Measurements from ENCODE around the gene TMEM53.

TMEM53 gene

DNA sequence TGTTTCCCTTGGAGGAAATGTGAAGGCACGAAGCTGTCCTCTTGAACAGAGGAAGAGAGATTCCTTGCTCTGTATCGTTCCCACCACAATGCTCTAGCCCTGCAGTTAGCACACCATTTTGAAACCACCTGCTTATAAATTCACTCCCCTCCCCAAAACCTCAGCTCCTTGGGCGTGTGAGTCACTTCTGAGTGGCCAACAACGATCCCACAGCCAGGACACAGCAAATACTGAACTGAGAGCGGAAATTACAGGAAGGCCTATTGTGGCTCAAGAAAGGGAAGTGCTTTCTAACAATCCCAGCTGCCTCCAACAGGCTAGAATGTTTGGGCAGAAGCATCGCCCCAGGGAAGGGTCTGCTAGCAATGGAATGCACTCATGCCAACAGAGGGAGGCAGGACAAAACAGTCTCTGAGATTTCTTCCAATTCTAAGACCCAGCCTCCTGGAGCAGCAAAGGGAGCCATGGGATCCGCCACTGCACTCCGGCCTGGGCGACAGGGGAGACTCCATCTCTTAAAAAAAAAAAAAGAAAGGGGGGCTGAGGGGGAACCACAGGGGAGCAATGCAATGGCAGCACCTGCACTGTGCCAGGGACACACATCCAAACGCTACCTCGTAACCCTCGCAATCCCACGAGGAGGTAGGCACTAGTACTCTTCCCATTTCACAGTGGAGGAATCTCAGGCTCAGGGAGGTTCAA lies 1.9 kb downstream of the TMEM53 start:
- DNase-seq, result peak; percentile 32

DNA sequence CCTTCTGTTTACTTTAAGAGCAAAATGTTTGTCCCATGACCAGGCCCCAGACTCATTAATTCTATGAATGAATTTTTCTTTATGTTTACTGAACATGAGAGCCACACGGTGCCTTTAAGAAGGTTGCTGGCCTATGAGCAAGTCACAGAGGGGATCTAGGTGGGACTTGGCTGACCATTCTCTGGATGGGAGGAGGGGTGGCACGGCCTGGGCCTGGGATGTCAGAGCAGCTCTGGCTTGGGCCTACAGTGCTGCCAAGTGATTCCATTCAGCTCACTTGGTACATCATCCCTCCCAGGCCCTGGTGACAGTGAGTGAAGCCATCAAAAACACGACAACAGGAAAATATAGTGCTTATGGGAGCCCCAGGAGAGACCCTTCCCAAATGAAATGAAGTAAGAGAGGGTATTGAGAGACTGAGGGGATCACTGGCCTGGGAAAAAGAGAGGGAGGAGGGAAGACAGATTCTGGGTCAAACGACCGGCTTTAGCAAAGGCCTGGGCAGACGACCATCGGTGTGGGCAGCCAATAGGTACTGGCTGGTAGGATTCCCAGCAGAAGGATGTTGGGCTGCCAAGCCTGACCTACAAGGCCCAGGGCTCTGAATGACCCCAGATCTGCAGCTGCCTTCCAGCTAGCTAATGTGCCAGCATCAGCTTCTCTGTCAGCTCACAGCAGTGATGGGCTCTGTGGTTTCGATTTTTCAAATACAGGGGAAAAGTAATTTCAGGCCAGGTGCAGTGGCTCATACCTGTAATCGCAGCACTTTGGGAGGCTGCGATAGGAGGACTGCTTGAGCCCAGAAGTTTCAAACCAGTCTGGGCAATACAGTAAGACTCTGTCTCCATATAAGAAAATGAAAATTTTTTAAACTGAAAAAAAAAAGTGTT lies 3.3 kb downstream of the TMEM53 start:
- DNase-seq, result no peak

DNA sequence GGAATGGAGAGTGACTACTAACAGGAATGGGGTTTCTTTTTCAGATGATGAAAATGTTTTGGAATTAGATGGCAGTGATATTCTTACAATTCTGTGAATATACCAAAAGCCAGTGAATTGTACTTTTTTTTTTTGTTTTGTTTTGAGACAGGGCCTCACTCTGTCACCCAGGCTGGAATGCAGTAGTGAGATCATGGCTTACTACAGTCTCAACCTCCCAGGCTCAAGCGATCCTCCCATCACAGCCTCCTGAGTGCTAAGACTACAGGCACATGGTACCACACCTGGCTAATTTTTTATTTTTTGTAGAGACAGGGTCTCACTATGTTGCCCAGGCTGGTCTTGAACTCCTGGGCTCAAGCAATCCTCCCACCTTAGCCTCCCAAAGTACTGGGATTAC lies 7.6 kb downstream of the TMEM53 start:
- DNase-seq, result peak; percentile 33

DNA sequence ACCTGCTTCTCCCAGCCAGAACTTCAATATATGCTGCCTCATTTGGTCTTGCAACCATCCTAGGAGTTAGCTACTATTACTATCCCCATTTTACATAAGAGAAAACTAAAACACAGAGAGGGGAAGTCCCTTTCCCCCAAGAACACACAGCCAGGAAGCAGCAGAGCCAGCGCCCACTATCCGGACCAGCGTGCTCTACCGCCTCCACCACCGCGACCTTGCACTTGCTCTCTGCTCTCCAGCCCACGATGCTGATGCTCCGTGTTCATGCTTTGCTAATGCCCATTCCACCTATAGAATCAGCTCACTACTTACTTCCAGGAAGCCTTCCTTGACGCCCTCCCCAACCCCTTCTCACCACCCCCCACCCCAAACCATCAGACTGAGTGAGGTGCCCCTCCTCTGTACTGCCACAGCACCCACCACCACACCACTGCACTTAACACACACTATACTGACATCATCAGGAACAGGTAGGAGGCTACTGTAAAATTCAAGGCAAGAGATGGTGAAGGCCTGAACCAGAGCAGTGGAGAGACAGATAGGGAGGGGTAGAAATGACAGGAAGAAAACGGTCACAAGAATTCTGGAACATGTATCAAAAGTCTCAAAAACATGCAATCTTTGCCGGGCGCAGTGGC lies 9.4 kb downstream of the TMEM53 start:
- DNase-seq, result no peak

DNA sequence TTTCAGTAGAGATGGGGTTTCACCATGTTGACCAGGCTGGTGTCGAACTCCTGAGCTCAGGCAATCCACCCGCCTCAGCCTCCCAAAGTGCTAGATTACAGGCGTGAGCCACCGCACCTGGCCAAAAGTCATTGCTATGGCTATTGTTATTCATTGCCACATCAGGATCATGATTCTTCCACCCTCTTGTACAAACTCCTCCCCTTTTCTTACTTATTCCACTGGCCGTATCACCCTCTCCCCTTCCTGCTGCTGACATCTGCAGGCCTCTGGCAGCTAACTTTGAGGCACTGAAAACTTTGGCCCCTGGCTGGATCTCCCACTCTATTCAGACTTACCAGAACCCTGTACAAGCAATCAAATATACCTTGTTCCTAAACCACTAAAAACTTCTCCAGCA lies 10.9 kb downstream of the TMEM53 start:
- no peak for DNase-seq

DNA sequence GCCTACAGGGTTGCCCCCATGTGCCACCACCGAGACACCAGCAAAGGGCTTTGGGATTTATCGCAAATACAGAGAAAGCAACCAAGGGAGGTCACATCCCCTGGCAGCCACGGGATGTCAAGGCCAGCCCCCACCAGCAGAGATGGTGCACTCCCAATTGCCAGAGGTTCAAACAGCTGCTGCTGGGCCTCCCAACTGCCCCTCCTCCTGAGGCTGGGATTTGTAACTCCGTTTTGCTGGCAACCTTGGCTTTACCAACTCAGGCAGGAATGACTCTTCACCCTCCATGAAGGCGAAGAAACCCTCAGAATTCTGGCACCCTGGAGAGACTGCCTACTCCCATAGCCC lies 11.6 kb downstream of the TMEM53 start:
- no peak for DNase-seq

DNA sequence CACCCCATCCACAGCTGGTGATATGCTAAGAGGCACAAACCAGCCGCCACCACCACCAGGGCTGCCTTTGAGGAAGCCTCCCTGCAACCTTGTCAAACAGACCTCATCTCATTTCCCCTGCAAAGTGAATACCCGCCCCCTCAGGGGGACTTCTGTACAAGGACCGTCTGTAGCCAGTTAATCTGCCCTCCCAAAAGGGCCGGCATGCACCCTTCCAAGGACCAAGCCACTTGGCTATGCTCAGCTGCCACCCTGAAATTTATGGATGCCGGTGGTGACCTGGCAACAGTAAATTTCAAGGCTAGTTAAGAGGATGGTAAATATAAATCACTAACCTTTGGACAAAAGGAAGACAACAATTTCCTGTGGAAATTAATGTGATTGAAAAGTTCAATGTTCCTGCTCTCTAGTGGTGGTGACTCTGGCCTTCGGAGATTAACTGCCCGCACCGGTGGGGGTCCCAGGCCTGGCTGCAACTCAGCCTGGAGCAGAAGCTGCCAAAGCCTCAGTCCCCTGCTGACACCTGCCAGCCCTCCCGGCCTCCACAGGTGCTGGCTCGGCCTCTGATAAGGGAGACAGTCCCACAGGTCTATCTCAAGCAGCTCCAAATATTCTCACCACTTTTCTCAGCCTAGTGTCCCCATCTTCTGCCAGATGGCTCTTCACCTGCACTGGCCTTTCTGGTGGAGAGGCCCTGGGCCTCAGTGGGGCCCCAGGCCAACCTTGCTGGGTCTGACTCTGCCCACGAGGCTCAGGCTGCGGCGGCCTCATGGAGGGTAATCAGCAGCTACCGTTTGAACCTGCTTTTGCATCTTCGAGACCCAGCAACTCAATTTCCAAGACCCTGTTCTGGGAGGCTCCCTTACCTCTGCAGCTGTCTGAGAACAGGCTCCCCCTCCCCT lies 12.2 kb downstream of the TMEM53 start:
- DNase-seq, result no peak

DNA sequence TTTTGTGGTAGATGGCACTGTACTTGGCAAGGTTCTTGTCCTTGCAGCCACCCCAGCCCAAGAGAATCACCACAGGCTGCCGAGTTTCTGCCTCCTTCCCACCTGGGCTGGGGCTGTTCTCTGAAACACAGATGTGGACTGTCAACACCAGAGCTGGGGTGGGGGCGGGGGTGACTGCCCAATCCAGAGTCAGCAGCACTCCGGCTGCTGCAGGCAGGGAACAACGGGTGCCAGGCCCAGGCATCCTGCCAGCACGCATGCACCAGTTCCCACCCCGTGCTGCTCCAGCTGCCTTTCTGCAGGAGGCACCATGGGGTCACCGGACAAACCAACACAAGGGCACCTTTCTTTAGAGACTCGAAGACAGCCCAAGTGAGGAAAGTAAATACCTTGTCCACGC lies 14.1 kb downstream of the TMEM53 start:
- no peak for DNase-seq

DNA sequence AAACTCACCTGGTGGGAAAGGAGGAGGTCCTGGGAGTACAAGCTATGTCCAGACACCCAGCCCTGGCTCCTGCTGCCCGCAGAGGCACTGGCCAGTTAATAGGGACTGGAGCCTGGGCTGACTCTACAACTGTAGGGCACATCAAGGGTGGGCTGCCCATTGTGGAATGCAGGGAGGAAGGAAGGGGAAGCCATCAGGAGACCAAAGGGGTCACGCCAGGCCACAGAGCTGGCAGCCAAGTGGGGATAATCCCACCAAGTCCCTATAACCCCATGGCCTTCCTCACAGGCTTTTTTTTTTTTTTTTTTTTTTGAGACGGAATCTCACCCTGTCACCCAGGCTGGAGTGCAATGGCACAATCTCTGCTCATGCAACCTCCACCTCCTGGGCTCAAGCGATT lies 14.7 kb downstream of the TMEM53 start:
- DNase-seq, result no peak

DNA sequence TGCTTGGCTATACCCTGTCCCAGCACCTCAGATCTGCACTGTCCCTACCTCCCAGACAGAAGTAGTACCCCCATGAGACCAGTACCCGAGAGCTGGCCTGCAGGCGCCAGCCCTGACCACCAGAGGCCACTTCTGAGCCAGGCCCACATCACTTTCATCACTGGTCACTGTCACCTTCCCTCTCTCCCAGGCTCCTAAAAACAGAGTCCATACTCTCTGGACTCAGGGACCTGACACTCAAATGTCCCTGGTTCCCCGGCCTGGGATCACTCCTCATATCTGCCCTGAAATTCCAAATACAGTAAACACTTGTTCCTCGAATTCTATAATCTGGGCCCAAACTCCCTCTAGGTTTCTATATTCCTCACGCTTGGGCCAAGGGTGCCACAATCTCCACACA lies 18.7 kb downstream of the TMEM53 start:
- DNase-seq, result no peak

DNA sequence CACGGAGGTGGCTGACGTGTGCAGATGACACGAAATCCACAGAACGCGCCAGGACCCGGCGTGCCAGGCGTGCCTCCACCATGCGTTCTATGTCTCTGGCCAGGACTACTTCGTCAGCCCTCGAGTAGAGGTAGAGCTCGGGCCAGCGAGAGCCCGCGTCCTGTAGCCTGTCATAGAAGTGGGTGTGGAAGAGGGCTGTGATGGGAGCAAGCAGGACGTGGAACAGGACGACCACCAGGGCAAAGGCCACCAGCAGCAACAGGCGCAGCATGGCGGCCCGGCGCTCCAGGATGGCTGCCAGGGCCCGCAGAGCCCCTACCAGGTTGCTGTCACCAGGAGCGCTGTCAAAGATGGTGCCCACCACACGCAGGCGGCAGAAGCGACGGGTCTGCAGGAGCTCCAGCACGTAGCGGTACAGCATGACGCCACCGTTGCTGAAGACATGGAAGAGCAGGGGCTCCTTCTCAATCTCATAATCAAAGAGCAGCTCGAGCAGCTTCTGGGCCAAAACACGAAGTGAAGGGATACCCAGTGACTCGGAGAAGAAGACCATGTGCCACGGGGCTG lies 19.6 kb downstream of the TMEM53 start:
- no peak for DNase-seq

DNA sequence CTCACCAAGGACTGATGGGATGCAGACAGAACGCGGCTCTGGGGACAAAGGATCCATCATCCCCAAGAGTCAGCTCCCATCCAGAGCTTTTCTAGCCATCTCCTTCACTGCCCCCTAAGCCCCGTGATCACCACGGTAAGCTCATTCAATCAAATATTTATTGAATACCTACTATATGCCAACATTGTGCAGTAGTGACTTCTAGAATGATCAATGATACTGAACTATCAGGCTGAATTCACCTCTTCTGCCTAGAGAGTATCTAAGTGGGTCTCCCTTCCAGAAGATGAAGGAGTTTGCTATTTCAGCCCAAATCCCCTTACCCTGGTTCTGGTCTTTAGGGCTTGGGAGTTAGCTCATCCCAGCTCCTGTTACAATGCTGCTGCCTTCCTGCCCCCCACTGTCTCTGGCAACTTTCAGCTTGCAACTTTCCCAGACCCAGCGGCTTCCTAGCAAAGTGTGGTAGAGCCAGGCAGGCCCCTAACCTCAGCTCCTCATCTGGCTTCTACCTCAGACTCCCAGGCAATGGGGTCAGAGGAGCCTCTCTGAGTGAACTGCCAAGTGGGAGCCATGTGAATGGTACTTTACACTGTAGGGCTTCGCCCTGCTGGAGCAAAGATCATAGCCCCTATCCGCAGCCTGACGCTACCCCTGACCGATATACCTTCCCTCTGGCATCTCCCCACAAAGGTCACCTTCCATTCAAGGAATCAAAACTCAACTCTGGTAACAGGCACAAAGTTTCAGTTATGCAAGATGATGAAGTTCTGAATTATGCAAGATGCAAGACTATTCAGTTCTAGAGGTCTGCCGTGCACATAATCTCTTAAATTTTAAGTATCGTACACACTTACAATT lies 20.9 kb downstream of the TMEM53 start:
- DNase-seq, result no peak

DNA sequence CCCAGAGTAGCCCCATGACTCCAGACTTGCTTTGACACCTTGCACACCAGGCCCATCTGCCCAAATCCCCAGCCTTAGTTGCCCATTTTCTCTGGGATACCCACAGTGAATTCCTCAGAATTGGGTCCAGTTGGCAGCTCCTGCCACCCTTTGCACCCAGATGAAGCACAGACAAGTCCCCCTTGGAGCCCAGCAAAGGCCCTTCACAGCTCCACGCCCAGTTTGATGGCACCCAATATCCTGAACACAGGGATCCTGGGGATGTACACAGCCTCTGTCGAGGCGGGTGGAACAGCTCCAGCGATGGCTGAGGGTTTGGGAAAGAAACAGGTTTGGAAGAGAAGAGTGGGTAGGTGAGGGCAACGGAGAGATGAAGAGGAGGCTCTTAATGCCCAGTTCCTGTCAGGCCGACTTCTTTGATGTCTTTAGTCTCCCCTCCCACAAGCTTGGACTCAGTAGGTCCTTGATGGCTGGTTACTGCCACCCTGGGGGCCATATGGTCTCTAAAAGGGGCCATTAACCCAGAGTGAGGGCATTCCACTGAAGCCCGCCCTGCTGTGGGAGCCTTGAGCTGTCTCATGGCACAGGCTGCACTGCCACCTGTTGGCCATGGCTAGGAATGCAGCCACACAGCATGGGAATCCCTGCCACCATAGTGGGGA lies 21.7 kb downstream of the TMEM53 start:
- DNase-seq, result peak; percentile 63

DNA sequence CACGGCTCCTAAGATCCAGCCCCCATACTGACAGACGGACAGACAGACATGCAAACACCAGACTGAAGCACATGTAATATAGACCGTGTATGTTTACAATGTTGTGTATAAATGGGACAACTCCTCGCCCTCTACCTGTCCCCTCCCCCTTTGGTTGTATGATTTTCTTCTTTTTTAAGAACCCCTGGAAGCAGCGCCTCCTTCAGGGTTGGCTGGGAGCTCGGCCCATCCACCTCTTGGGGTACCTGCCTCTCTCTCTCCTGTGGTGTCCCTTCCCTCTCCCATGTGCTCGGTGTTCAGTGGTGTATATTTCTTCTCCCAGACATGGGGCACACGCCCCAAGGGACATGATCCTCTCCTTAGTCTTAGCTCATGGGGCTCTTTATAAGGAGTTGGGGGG lies 23.2 kb downstream of the TMEM53 start:
- DNase-seq, result no peak

DNA sequence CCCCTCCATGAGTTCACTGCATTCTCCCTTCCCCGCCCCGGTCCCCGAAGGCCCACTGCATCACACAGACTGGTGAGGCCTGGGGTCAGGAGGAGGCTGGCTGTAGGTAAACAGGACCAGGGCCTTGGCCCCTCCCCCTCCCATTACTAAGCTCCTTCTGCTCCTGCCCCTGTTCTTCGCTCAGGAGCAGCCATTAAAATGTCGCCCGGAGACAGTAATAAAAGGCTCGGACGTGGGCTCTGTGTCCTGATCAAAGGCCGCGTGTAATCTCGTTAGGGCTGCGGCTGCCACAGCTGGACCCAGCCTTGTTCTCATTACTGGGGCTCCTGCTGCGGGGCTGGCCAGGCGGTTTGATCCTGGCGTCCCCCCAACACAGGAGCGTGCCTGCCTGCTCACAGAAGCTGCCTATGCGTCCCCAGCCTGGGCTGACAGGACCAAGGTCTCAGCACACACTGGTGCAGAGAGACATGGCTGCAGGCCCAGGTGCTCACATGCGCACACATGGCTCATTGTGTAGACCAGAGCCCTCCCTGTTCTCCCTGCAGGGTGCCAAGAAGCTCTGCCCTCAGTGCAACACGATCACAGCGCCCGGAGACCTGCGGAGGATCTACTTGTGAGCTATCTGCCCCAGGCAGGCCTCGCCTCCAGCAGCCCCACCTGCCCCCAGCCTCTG lies 24.0 kb downstream of the TMEM53 start:
- DNase-seq, result no peak

DNA sequence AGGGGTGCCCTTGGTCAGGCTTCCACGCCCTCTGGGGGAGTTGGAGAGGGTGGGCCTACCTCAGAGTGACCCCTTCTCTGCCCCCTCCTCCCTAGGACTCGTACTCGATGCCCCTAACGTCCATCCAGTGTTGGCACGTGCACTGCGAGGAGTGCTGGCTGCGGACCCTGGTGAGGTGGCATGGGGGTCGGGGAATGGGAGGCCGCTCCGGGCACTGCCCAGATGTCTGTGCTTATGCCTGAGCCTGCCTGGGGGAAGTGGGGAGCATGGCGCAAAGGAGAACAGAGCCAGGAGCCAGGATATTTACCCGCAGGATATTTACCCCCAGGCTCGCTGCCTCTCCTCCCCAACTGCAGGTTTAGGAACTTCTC lies 24.5 kb downstream of the TMEM53 start:
- DNase-seq, result no peak

DNA sequence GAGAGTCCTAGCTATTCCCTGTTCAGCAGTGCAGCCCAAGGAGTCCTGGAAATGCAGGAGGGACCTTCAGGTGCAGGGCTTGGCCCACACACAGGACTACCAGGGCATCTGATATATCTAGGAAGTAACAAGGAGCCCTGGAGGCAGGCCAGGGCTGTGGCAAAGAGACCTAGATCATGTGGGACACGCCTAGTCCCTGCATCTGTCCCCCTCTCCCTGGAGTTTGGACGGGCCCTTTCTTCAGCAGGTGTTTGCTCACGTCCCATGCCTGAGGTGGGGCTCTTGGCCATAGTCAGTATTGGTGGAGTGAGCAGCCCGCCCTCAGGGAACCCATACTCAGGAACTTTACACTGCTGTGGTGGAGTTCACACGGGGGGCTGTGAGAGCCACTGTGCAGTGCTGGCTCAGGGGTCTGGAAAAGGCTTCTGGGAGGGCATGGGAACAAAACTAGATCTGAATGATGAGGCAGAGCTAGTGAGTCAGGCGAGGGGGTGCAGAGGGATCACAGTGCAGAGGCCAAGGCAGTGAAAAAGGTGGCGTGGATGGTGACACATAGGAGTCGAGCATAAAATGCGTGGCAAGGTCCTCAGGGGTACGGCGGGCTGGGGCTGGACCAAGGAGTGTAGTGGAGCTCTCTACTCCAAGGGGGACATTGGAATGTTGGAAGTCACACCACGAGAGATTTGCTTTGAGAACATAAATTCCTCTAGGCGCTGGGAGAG lies 25.6 kb downstream of the TMEM53 start:
- no peak for DNase-seq

DNA sequence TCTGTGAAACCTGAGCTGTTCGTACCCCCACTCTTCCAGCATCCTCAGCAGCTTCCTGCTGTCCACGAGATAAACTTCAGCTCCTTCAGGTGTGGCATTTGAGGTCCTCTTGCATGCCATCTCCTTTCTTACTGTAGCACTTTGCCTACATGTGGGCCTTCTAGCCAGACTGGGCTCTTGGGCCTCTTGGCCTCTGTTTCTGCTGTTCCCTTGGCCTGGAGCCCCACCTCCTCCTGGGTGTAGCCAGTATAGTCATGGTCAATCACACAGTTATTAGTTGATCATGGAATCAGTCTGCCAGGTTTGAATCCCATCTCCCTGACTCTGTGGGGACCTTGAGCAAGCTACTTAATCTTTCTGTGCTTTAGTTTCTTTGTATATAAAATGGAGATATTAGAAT lies 26.4 kb downstream of the TMEM53 start:
- no peak for DNase-seq

All from fibroblast of skin of back (primary cell).